Fibroblast of lung (primary cell): ENCODE results near the gene KRTAP9-3.
"Not testable (repeated sequence)": the region's sequence is repeated elsewhere in the genome, so short reads cannot be mapped to it uniquely, and the experiment has no call there.

Source experiments
- EZH2 ChIP-seq: IDR thresholded peaks from 2 replicates; pipeline ENCODE4 v1.5.1; 2012; ENCODE audit warnings: low read length, control low read depth, mild to moderate bottlenecking; ENCODE audit errors: missing control alignments
- TF ChIP-seq, protein P1 (sequence below), 2 donors: IDR thresholded peaks in 1 of 2; conservative IDR thresholded peaks in 1 of 2; 1 replicate in 1 of 2; 2 replicates in 1 of 2; pipeline ENCODE4 v1.5.1; 2011 to 2012; ENCODE audit warnings: low read length in 2 of 2, control low read depth in 1 of 2, inconsistent platforms in 1 of 2, low read depth in 1 of 2, mild to moderate bottlenecking in 1 of 2

DNA sequence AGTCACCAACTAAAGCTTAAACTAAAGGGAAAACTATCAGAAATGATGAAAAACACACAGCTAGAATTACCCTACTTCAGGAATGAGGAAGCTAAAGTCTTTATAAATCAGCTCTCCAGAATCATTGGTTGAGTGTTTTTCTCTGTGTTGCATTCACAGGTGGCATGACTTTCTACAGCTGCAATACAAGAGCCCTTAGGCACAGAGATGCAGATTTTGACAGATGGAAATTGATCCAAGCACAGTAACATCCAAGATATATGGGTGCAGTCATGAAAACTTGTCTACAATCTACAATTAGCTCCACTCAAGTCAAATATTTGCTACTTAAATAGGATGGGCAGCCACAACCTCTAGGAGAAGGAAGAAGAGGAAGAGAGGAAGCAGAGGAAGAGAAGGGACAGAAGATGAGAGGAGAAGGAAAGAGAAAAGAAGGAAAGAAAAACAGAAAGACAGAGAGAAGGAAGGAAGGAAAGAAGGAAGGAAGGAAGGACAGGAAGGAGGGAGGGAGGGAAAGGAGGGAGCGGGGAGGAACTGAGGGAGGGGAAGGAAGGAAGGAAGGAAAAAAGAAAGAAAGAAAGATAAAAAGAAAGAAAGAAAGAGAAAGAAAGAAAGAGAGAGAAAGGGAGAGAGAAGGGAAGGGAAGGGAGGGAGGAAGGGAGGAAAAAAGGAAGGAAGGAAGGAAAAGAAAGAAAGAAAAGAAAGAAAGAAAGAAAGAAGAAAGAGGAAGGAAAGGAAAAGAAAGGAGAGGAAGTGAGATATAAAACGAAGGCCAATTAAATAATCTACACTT is 14.9 kb downstream of the KRTAP9-3 start:
- TF ChIP-seq, protein P1, sequence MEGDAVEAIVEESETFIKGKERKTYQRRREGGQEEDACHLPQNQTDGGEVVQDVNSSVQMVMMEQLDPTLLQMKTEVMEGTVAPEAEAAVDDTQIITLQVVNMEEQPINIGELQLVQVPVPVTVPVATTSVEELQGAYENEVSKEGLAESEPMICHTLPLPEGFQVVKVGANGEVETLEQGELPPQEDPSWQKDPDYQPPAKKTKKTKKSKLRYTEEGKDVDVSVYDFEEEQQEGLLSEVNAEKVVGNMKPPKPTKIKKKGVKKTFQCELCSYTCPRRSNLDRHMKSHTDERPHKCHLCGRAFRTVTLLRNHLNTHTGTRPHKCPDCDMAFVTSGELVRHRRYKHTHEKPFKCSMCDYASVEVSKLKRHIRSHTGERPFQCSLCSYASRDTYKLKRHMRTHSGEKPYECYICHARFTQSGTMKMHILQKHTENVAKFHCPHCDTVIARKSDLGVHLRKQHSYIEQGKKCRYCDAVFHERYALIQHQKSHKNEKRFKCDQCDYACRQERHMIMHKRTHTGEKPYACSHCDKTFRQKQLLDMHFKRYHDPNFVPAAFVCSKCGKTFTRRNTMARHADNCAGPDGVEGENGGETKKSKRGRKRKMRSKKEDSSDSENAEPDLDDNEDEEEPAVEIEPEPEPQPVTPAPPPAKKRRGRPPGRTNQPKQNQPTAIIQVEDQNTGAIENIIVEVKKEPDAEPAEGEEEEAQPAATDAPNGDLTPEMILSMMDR (conservative IDR thresholded peaks at IDR 0.05 in 1 of 2, IDR thresholded peaks at IDR 0.05 in 1 of 2; ENCODE audit: low read depth in 1 of 2, low read length in 2 of 2), result not testable (repeated sequence)
- not testable (repeated sequence) for TF ChIP-seq EZH2
